WTC11 (cell line): ENCODE data around the gene SPOCK2.

Experiments used
- AFF4 ChIP-seq: sonication (generic); formaldehyde crosslinking; IDR thresholded peaks from 2 replicates; pipeline ENCODE4 v1.8.1; 2023; ENCODE audit warnings: mild to moderate bottlenecking, missing genetic modification reagents, borderline replicate concordance
- CBFB ChIP-seq: sonication (generic); formaldehyde crosslinking; IDR thresholded peaks from 2 replicates; pipeline ENCODE4 v1.8.1; 2022; ENCODE audit warnings: mild to moderate bottlenecking, low read depth, missing genetic modification reagents
- ELF4 ChIP-seq: sonication (generic); formaldehyde crosslinking; IDR thresholded peaks from 2 replicates; pipeline ENCODE4 v1.8.1; 2022; ENCODE audit warnings: low read depth, mild to moderate bottlenecking, moderate library complexity, missing genetic modification reagents
- FOXK1 ChIP-seq: sonication (generic); formaldehyde crosslinking; IDR thresholded peaks from 2 replicates; pipeline ENCODE4 v1.8.0; 2022; ENCODE audit warnings: mild to moderate bottlenecking, moderate library complexity, missing genetic modification reagents
- GABPB1 ChIP-seq: sonication (generic); formaldehyde crosslinking; IDR thresholded peaks from 2 replicates; pipeline ENCODE4 v1.8.1; 2023; ENCODE audit warnings: mild to moderate bottlenecking, missing genetic modification reagents
- GTF2I ChIP-seq: fragments of 250-450 bp; sonication (Bioruptor Pico); conservative IDR thresholded peaks from 2 replicates; pipeline ENCODE4 v1.4.0; 2021; ENCODE audit warnings: mild to moderate bottlenecking
- KAT7 ChIP-seq: sonication (generic); formaldehyde crosslinking; IDR thresholded peaks from 2 replicates; pipeline ENCODE4 v1.8.1; 2023; ENCODE audit warnings: missing genetic modification reagents, mild to moderate bottlenecking, borderline replicate concordance
- MAX ChIP-seq: sonication (generic); formaldehyde crosslinking; IDR thresholded peaks from 2 replicates; pipeline ENCODE4 v1.8.0; 2022; ENCODE audit warnings: mild to moderate bottlenecking, missing genetic modification reagents
- NR2C2 ChIP-seq: sonication (generic); formaldehyde crosslinking; IDR thresholded peaks from 2 replicates; pipeline ENCODE4 v1.8.0; 2022; ENCODE audit warnings: mild to moderate bottlenecking, missing genetic modification reagents
- ZNF219 ChIP-seq: sonication (generic); formaldehyde crosslinking; IDR thresholded peaks from 2 replicates; pipeline ENCODE4 v1.8.0; 2023; ENCODE audit warnings: missing genetic modification reagents, mild to moderate bottlenecking, borderline replicate concordance
- ZNF232 ChIP-seq: sonication (generic); formaldehyde crosslinking; IDR thresholded peaks from 2 replicates; pipeline ENCODE4 v1.8.0; 2022; ENCODE audit warnings: mild to moderate bottlenecking, missing genetic modification reagents
- TF ChIP-seq, protein P1 (sequence below): fragments of 200-600 bp; IDR thresholded peaks from 2 replicates; pipeline ENCODE4 v1.8.0; 2022; ENCODE audit warnings: antibody characterized with exemption
- TF ChIP-seq, protein P2 (sequence below): sonication (generic); formaldehyde crosslinking; IDR thresholded peaks from 2 replicates; pipeline ENCODE4 v1.8.1; 2023; ENCODE audit warnings: mild to moderate bottlenecking, missing genetic modification reagents, moderate library complexity

- TF ChIP-seq, protein P1, sequence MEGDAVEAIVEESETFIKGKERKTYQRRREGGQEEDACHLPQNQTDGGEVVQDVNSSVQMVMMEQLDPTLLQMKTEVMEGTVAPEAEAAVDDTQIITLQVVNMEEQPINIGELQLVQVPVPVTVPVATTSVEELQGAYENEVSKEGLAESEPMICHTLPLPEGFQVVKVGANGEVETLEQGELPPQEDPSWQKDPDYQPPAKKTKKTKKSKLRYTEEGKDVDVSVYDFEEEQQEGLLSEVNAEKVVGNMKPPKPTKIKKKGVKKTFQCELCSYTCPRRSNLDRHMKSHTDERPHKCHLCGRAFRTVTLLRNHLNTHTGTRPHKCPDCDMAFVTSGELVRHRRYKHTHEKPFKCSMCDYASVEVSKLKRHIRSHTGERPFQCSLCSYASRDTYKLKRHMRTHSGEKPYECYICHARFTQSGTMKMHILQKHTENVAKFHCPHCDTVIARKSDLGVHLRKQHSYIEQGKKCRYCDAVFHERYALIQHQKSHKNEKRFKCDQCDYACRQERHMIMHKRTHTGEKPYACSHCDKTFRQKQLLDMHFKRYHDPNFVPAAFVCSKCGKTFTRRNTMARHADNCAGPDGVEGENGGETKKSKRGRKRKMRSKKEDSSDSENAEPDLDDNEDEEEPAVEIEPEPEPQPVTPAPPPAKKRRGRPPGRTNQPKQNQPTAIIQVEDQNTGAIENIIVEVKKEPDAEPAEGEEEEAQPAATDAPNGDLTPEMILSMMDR = no peak
- no peak for TF ChIP-seq GTF2I (CRISPR knock-in tag)
- no peak for TF ChIP-seq ZNF232 (CRISPR knock-in tag)
- TF ChIP-seq CBFB (CRISPR knock-in tag) = no peak
- TF ChIP-seq ELF4 (CRISPR knock-in tag) = no peak
- TF ChIP-seq FOXK1 (CRISPR knock-in tag) = no peak
- TF ChIP-seq AFF4 (CRISPR knock-in tag) = no peak
- TF ChIP-seq GABPB1 (CRISPR knock-in tag) = no peak; the same call in 1 of the 2 replicates
- no peak for TF ChIP-seq MAX (CRISPR knock-in tag)
- no peak for TF ChIP-seq KAT7 (CRISPR knock-in tag)
- TF ChIP-seq ZNF219 = no peak
- no peak for TF ChIP-seq NR2C2 (CRISPR knock-in tag)
- TF ChIP-seq, protein P2, sequence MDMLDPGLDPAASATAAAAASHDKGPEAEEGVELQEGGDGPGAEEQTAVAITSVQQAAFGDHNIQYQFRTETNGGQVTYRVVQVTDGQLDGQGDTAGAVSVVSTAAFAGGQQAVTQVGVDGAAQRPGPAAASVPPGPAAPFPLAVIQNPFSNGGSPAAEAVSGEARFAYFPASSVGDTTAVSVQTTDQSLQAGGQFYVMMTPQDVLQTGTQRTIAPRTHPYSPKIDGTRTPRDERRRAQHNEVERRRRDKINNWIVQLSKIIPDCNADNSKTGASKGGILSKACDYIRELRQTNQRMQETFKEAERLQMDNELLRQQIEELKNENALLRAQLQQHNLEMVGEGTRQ (CRISPR knock-in tag) = no peak
These were observed 10.0 kb upstream of the SPOCK2 start for GRCh38 chr10:72098301-72098835.
